DND-41 (cell line): ENCODE data around the gene NDUFAB1.
"Not testable (repeated sequence)": the region's sequence is repeated elsewhere in the genome, so short reads cannot be mapped to it uniquely, and the experiment has no call there.

Source experiments
- ATAC-seq: fragments of 200-7000 bp; cut with Tn5 transposase; 3 replicates; pipeline ENCODE4 v1.9.1; 2021; ENCODE audit warnings: low read depth; ENCODE audit not compliant: insufficient read depth
- DNase-seq: peaks from one replicate; pipeline ENCODE4 v3.0.0-alpha.2; 2020
- H2AFZ ChIP-seq: 2 replicates; pipeline ENCODE4 v1.6.0; 2012; ENCODE audit warnings: low read depth, low read length
- H3K27ac ChIP-seq: 2 replicates; pipeline ENCODE4 v1.5.1; 2012; ENCODE audit warnings: low read length, inconsistent platforms
- H3K27me3 ChIP-seq: fragments of 200-600 bp; sonication (generic); 2 replicates; pipeline ENCODE4 v1.6.0; 2012; ENCODE audit warnings: low read length, mild to moderate bottlenecking, inconsistent platforms; ENCODE audit not compliant: insufficient read depth, poor library complexity
- H3K36me3 ChIP-seq: 2 replicates; pipeline ENCODE4 v1.5.1; 2012; ENCODE audit warnings: low read length, inconsistent platforms; ENCODE audit not compliant: insufficient read depth
- H3K4me1 ChIP-seq: 2 replicates; pipeline ENCODE4 v1.5.1; 2012; ENCODE audit warnings: mild to moderate bottlenecking, low read length; ENCODE audit not compliant: insufficient read depth
- H3K4me2 ChIP-seq: 2 replicates; pipeline ENCODE4 v1.6.0; 2012; ENCODE audit warnings: mild to moderate bottlenecking, moderate library complexity, low read length, inconsistent platforms; ENCODE audit not compliant: insufficient read depth
- H3K4me3 ChIP-seq, 2 experiments: fragments of 200-600 bp in 1 of 2; shearing (Covaris generic) in 1 of 2; 2 replicates each; pipeline ENCODE4 v1.5.1; 2012 to 2016; ENCODE audit warnings: inconsistent platforms in 2 of 2, low read length in 2 of 2, mild to moderate bottlenecking in 2 of 2, low read depth in 1 of 2, moderate library complexity in 1 of 2
- H3K79me2 ChIP-seq: 2 replicates; pipeline ENCODE4 v1.6.0; 2012; ENCODE audit warnings: low read length, inconsistent platforms; ENCODE audit not compliant: insufficient read depth
- H3K9ac ChIP-seq: 2 replicates; pipeline ENCODE4 v1.6.0; 2012; ENCODE audit warnings: low read depth, mild to moderate bottlenecking, inconsistent platforms, low read length, moderate library complexity
- H3K9me3 ChIP-seq: 2 replicates; pipeline ENCODE4 v1.5.1; 2012; ENCODE audit warnings: low read length, moderate library complexity, mild to moderate bottlenecking, inconsistent platforms; ENCODE audit not compliant: insufficient read depth, severe bottlenecking
- H4K20me1 ChIP-seq: 2 replicates; pipeline ENCODE4 v1.6.0; 2012; ENCODE audit warnings: low read length; ENCODE audit not compliant: insufficient read depth
- CTCF ChIP-seq: IDR thresholded peaks from 2 replicates; pipeline ENCODE4 v1.5.1; 2012; ENCODE audit warnings: borderline replicate concordance, low read length, moderate library complexity, mild to moderate bottlenecking; ENCODE audit not compliant: poor library complexity, severe bottlenecking; ENCODE audit errors: extremely low read depth
- EZH2 ChIP-seq: IDR thresholded peaks from 3 replicates; pipeline ENCODE4 v1.6.1; 2012; ENCODE audit warnings: borderline replicate concordance, low read depth, mild to moderate bottlenecking, moderate library complexity, low read length, inconsistent platforms; ENCODE audit not compliant: severe bottlenecking

The NDUFAB1 gene

DNA sequence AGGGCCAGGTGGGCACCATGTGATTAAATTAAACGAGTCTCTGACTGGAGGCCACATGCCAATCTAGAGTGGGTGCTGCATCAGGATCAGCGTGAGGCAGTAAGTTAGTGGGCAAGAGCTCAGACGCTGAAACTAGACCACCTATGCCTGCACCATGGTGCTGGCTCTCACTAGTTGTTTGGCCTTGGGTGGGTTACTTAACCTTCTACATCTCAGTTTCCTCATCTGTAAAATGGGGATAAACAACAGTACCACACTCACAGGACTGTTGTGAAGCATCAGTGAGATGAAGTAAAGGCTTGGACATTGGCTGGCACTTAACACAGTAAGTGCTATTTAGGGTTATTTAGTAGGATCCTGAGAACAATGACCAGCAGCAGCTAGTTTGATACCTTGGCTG lies 5.9 kb downstream of the NDUFAB1 start:
- TF ChIP-seq CTCF (no peak), EZH2 (no peak)
- H3K27ac ChIP-seq, result no peak overlapping the region
- no peaks in the 10 kb centered on the region for H3K27me3 ChIP-seq
- peaks cover 74% of the 10 kb centered on the region for H4K20me1 ChIP-seq
- DNase-seq (no peak), ATAC-seq (no peak)
- peaks cover 85% of the 10 kb centered on the region for H3K79me2 ChIP-seq
- no peak overlapping the region for H2AFZ ChIP-seq
- no peak overlapping the region for H3K9ac ChIP-seq
- H3K4me3 ChIP-seq, result no peak overlapping the region
- H3K36me3 ChIP-seq, result peaks cover 86% of the 10 kb centered on the region
- H3K9me3 ChIP-seq, result no peaks in the 10 kb centered on the region
- peaks cover 19% of the 10 kb centered on the region for H3K4me1 ChIP-seq
- H3K4me2 ChIP-seq, result no peak overlapping the region

- H2AFZ ChIP-seq, result no peak overlapping the region
- no peak overlapping the region for H3K27ac ChIP-seq
- peaks cover 59% of the 10 kb centered on the region for H4K20me1 ChIP-seq
- no peaks in the 10 kb centered on the region for H3K9me3 ChIP-seq
- ATAC-seq (no peak), DNase-seq (no peak)
- H3K36me3 ChIP-seq, result peaks cover 81% of the 10 kb centered on the region
- no peaks in the 10 kb centered on the region for H3K27me3 ChIP-seq
- no peak overlapping the region for H3K9ac ChIP-seq
- H3K4me2 ChIP-seq, result no peak overlapping the region
- no peak for TF ChIP-seq CTCF
- H3K4me1 ChIP-seq, result no peaks in the 10 kb centered on the region
- H3K4me3 ChIP-seq, result no peak overlapping the region
- H3K79me2 ChIP-seq, result peaks cover 63% of the 10 kb centered on the region
Observed at GRCh38 chr16:23587726-23588125, 8.4 kb downstream of the NDUFAB1 start.

DNA sequence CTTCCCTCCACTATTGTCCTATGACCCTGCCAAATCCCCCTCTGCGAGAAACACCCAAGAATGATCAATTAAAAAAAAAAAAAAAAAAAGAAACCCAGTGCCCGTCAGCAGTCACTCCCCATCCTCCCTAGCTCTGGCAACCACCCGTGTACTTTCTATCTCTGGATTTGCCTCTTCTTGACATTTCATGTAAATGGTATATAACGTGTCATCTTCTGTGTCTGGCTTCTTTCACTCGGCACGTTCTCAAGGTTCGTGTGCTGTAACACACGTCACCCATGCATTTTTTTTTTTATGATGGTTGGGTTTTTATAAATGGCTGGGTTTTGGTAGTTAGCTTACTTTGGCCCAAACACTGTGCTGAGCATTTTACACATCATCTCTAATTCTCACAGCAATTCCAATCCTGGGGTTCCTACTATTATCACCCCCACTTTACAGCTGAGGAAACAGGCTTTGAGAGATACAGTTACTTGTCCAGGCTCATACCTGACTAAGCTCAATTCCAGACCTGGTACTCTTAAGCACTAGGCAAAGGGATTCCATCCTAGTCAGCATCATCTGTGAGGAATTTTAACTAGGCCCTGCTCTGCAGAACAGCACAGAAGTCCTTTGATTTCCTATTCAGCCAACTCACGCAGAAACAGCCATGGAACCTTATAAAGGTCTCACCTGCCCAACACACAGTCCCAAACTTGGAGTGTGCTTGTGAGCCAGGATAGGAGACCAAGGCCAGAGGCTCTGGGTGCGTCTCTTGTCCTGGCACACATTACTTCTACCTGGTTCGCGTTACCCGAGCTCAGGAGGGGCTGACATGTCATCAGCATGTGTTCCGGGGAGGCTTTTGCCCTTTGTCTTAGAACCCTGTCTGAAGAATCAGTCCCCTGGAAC lies 11.7 kb downstream of the NDUFAB1 start:
- DNase-seq (no peak), ATAC-seq (no peak)
- Histone ChIP-seq H3K27ac (no peak overlapping the region), H3K4me2 (no peak overlapping the region), H3K79me2 (peaks cover 30% of the 10 kb centered on the region), H3K27me3 (no peaks in the 10 kb centered on the region), H3K4me3 (no peak overlapping the region), H4K20me1 (peaks cover 26% of the 10 kb centered on the region), H3K4me1 (no peaks in the 10 kb centered on the region), H3K36me3 (peaks cover 78% of the 10 kb centered on the region), H3K9me3 (no peaks in the 10 kb centered on the region), H2AFZ (no peak overlapping the region), H3K9ac (no peak overlapping the region)
- TF ChIP-seq EZH2 (no peak), CTCF (no peak)

DNA sequence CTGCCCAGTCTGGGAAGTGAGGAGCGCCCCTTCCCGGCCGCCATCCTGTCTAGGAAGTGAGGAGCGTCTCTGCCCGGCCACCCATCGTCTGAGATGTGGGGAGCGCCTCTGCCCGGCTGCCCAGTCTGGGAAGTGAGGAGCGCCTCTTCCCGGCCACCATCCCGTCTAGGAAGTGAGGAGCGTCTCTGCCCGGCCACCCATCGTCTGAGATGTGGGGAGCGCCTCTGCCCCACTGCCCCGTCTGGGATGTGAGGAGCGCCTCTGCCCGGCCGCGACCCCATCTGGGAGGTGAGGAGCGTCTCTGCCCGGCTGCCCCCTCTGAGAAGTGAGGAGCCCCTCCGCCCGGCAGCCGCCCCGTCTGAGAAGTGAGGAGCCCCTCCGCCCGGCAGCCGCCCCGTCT lies 12.8 kb downstream of the NDUFAB1 start:
- ATAC-seq, H3K27ac ChIP-seq, H3K9ac ChIP-seq, H2AFZ ChIP-seq, DNase-seq, H3K9me3 ChIP-seq, H3K4me1 ChIP-seq, H3K27me3 ChIP-seq, H3K4me3 ChIP-seq, H3K4me2 ChIP-seq: not testable (repeated sequence)
- H4K20me1 ChIP-seq, result peaks cover 19% of the 10 kb centered on the region
- peaks cover 18% of the 10 kb centered on the region for H3K79me2 ChIP-seq
- H3K36me3 ChIP-seq, result peaks cover 75% of the 10 kb centered on the region
